GM20000 (cell line): ENCODE results near the gene SSBP2.
"Not testable (repeated sequence)": the region's sequence is repeated elsewhere in the genome, so short reads cannot be mapped to it uniquely, and the experiment has no call there.

Experiments used
- DNase-seq: peaks from one replicate; pipeline ENCODE4 v3.0.0; 2012; ENCODE audit warnings: low spot score
- TF ChIP-seq, protein P1 (sequence below): IDR thresholded peaks from 2 replicates; pipeline ENCODE4 v1.5.1; 2012; ENCODE audit warnings: mild to moderate bottlenecking, control low read depth; ENCODE audit errors: extremely low read depth, missing control alignments

SSBP2 gene

DNA sequence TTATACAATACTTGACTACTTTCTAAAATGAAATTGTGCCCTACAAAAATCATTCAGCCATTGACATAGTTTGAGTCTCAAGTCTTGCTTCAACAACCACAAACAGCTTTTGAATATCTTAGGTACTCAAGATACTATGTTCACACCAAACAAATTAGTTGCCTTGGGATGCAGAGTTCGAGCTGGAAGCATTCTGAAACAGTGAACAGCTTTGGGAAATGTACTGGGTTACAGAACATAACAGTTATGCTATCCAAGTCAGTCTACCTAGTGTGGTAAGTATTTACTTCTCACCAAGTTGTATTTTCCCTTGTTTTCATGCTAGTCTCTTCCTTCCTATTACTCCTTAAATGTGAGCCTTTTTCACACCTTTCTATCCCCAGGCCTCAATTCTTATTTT lies 143.2 kb downstream of the SSBP2 start:
- TF ChIP-seq, protein P1, sequence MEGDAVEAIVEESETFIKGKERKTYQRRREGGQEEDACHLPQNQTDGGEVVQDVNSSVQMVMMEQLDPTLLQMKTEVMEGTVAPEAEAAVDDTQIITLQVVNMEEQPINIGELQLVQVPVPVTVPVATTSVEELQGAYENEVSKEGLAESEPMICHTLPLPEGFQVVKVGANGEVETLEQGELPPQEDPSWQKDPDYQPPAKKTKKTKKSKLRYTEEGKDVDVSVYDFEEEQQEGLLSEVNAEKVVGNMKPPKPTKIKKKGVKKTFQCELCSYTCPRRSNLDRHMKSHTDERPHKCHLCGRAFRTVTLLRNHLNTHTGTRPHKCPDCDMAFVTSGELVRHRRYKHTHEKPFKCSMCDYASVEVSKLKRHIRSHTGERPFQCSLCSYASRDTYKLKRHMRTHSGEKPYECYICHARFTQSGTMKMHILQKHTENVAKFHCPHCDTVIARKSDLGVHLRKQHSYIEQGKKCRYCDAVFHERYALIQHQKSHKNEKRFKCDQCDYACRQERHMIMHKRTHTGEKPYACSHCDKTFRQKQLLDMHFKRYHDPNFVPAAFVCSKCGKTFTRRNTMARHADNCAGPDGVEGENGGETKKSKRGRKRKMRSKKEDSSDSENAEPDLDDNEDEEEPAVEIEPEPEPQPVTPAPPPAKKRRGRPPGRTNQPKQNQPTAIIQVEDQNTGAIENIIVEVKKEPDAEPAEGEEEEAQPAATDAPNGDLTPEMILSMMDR, result no peak
- no peak for DNase-seq

DNA sequence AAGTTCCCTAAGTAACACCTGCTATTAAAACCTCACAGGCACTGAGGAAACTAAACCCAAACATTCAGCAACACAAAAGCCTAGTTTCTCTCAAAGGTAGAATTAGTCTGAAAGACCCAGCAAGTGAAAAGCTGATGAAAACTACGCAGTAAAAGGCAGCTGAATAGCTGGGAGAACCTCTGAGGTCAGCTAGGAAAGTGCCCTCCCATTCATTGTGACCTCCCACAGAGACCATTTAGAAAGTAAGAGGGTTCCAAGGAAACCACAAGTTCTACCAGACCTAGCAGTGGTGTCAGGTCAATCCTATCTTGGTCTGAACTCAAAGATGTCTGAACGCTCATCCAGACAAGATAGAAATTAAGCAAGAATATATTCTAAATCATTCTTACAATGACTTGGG lies 144.7 kb downstream of the SSBP2 start:
- DNase-seq, result no peak
- TF ChIP-seq, protein P1, result no peak

- DNase-seq, result no peak
- TF ChIP-seq, protein P1, result no peak
Measured at GRCh38 chr5:81605299-81605698, 145.6 kb downstream of the SSBP2 start.

DNA sequence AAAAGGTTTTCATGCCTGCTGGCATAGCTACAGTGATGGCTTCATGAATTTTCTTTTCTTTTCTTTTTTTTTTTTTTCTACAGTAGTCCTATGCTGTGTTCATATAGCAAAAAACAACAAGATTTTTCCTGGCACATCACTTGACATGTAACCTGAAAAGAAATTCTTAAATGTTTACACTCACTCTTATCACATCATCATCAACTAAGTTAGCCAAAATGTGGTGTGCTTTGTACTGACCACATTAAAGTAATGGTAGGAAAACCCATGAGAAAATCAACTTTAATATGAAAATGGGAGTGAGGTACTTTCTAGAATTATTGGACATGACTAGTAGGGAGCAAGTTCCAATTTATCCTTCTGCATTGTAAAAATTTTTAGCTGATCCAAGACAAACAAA lies 146.7 kb downstream of the SSBP2 start:
- TF ChIP-seq, protein P1, result no peak
- no peak for DNase-seq

- TF ChIP-seq, protein P1, result no peak
- no peak for DNase-seq
Measured at GRCh38 chr5:81601919-81602318, 149.0 kb downstream of the SSBP2 start.

DNA sequence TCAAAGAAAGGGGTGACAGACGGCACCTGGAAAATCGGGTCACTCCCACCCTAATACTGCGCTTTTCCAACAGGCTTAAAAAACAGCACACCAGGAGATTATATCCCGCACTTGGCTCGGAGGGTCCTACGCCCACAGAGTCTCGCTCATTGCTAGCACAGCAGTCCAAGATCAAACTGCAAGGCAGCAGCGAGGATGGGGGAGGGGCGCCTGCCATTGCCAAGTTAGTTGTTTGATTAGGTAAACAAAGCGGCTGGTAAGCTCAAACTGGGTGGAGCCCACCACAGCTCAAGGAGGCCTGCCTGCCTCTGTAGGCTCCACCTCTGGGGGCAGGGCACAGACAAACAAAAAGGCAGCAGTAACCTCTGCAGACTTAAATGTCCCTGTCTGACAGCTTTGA lies 158.8 kb downstream of the SSBP2 start:
- not testable (repeated sequence) for DNase-seq

DNA sequence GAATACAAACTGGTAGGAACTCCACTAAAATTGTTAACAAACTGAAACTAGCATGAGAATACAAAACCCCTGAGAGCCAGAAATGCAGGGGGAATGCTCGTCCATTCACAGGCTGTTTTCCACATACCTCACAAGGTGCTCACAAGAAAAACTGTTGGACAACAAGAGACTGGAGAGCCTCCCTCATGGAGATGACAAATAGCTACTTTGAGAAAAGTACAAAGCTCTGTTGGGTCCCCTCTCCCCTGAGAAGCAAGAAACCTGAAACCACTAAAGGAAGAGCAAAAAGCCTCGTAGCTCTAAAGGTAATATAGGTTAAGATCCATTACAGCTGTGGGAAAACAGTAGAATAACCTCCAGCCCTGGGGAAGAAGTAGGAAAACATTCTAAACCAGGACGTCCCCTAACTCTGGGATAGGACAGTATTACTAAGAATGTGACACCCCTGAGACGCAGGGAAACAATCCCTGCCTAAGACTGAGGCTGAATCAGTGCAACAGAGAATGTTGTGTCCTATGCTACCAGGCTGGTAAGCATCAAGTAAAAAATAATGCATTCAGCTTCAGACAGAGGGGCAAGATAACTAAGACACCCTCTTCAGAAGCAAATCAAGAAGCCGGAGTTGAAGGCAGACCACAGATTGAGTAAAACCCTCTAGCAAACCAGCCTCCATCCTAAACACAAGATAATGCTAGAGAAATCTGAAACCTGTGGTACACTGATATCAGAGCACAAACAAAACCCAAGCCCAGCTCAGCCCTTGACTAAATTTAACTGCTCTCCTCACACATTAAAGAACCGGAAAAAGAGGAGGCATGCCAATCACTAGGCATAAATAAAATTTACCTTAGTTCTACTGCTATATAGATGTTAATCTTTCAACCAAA lies 160.2 kb downstream of the SSBP2 start:
- DNase-seq, result no peak
- TF ChIP-seq, protein P1, result no peak
